ENCODE results near the gene ASAH2. TPM values are rescaled to one million over a fixed set of nuclear protein-coding genes. Genes with fewer than 3 reads are reported as not detected.

ASAH2 gene
- total and polyA plus RNA-seq, 2 of the 13 experiments (the other 11 are each of a cell fraction or from before 2014, with no cell fraction given), result 16.0 to 17.9 TPM

GRCh38 chr10:50234486-50234885 is 16.8 kb downstream of the ASAH2 start (continued):
- TF ChIP-seq HNF1A (IDR thresholded peaks at IDR 0.05; ENCODE audit: low read depth) (peak; percentile 65; the same call in 1 of the 2 replicates), HNF1A (CRISPR knock-in tag; IDR thresholded peaks at IDR 0.05; ENCODE audit: borderline replicate concordance) (peak; percentile 84; the same call in 1 of the 2 replicates), ELF3 (CRISPR knock-in tag; IDR thresholded peaks at IDR 0.05) (peak; percentile 99), ZNF792 (CRISPR knock-in tag; IDR thresholded peaks at IDR 0.05) (0 out of 2 replicates have a peak, but pooled peaks have one; percentile 54), ZMYM4 (CRISPR knock-in tag; IDR thresholded peaks at IDR 0.05) (peak; percentile 59), DMAP1 (CRISPR knock-in tag; IDR thresholded peaks at IDR 0.05) (peak; percentile 70), ZNF317 (CRISPR knock-in tag; IDR thresholded peaks at IDR 0.05) (peak; percentile 49; the same call in 1 of the 2 replicates), ZNF589 (CRISPR knock-in tag; conservative IDR thresholded peaks at IDR 0.05) (no peak), ZNF7 (CRISPR knock-in tag; IDR thresholded peaks at IDR 0.05) (no peak), GATAD1 (CRISPR knock-in tag; IDR thresholded peaks at IDR 0.05) (0 out of 2 replicates have a peak, but pooled peaks have one; percentile 27), ZSCAN20 (CRISPR knock-in tag; IDR thresholded peaks at IDR 0.05; ENCODE audit: borderline replicate concordance) (no peak), CREM (IDR thresholded peaks at IDR 0.05) (peak; percentile 94), CREM (CRISPR knock-in tag; IDR thresholded peaks at IDR 0.05) (no peak), NKX3-1 (CRISPR knock-in tag; IDR thresholded peaks at IDR 0.05) (peak; percentile 55; the same call in 1 of the 2 replicates), ZNF501 (CRISPR knock-in tag; IDR thresholded peaks at IDR 0.05) (no peak), MIXL1 (CRISPR knock-in tag; IDR thresholded peaks at IDR 0.05) (peak; percentile 97), JUND (CRISPR knock-in tag; IDR thresholded peaks at IDR 0.05) (peak; percentile 29; the same call in 1 of the 2 replicates), YY1 (IDR thresholded peaks at IDR 0.05; ENCODE audit: insufficient read depth, insufficient replicate concordance, low read depth, low read length) (peak; percentile 5), NR2F2 (IDR thresholded peaks at IDR 0.05; ENCODE audit: borderline replicate concordance, low read depth) (peak; percentile 75), KAT7 (CRISPR knock-in tag; IDR thresholded peaks at IDR 0.05; ENCODE audit: borderline replicate concordance) (no peak), MEIS1 (CRISPR knock-in tag; IDR thresholded peaks at IDR 0.05; ENCODE audit: borderline replicate concordance) (no peak), NR0B2 (CRISPR knock-in tag; IDR thresholded peaks at IDR 0.05) (no peak), ZZZ3 (CRISPR knock-in tag; IDR thresholded peaks at IDR 0.05; ENCODE audit: borderline replicate concordance) (no peak), KDM2A (CRISPR knock-in tag; IDR thresholded peaks at IDR 0.05; ENCODE audit: borderline replicate concordance, low read depth) (no peak), SALL1 (CRISPR knock-in tag; IDR thresholded peaks at IDR 0.05) (peak; percentile 89; the same call in 1 of the 2 replicates)
- TF ChIP-seq, protein P1, sequence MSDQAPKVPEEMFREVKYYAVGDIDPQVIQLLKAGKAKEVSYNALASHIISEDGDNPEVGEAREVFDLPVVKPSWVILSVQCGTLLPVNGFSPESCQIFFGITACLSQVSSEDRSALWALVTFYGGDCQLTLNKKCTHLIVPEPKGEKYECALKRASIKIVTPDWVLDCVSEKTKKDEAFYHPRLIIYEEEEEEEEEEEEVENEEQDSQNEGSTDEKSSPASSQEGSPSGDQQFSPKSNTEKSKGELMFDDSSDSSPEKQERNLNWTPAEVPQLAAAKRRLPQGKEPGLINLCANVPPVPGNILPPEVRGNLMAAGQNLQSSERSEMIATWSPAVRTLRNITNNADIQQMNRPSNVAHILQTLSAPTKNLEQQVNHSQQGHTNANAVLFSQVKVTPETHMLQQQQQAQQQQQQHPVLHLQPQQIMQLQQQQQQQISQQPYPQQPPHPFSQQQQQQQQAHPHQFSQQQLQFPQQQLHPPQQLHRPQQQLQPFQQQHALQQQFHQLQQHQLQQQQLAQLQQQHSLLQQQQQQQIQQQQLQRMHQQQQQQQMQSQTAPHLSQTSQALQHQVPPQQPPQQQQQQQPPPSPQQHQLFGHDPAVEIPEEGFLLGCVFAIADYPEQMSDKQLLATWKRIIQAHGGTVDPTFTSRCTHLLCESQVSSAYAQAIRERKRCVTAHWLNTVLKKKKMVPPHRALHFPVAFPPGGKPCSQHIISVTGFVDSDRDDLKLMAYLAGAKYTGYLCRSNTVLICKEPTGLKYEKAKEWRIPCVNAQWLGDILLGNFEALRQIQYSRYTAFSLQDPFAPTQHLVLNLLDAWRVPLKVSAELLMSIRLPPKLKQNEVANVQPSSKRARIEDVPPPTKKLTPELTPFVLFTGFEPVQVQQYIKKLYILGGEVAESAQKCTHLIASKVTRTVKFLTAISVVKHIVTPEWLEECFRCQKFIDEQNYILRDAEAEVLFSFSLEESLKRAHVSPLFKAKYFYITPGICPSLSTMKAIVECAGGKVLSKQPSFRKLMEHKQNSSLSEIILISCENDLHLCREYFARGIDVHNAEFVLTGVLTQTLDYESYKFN (CRISPR knock-in tag; conservative IDR thresholded peaks at IDR 0.05), result peak; percentile 96

Measured in HepG2 (cell line).